ENCODE measurements around the gene PRSS57.

GRCh38 chr19:644789-645188 lies 50.5 kb downstream of the PRSS57 start:
- TF ChIP-seq CTCF (IDR thresholded peaks at IDR 0.05; ENCODE audit: control extremely low read depth in 1 of 3, insufficient read depth in 1 of 3, low read depth in 1 of 3, low read length in 3 of 3) = no peak
- no peak for TF ChIP-seq RAD21 (IDR thresholded peaks at IDR 0.05 in 1 of 2, conservative IDR thresholded peaks at IDR 0.05 in 1 of 2; ENCODE audit: low read depth in 2 of 2, low read length in 2 of 2)
- no peak for TF ChIP-seq RFX5 (IDR thresholded peaks at IDR 0.05; ENCODE audit: borderline replicate concordance, low read depth, low read length)
- no peak for TF ChIP-seq KDM5A (IDR thresholded peaks at IDR 0.05; ENCODE audit: low read length)
- no peak for TF ChIP-seq EGR1 (IDR thresholded peaks at IDR 0.05; ENCODE audit: borderline replicate concordance, low read depth, low read length)
- no peak for TF ChIP-seq SIN3A (conservative IDR thresholded peaks at IDR 0.05 in 1 of 2, IDR thresholded peaks at IDR 0.05 in 1 of 2; ENCODE audit: low read depth in 1 of 2, low read length in 2 of 2)
- TF ChIP-seq CEBPB (IDR thresholded peaks at IDR 0.05; ENCODE audit: low read depth, low read length) = no peak
- no peak for TF ChIP-seq POLR2A (IDR thresholded peaks at IDR 0.05; ENCODE audit: control extremely low read depth in 1 of 2, low read depth in 2 of 2, low read length in 2 of 2)
- TF ChIP-seq CHD7 (IDR thresholded peaks at IDR 0.05; ENCODE audit: insufficient replicate concordance, low read length) = no peak
- no peak for TF ChIP-seq EP300 (IDR thresholded peaks at IDR 0.05; ENCODE audit: borderline replicate concordance in 1 of 2, low read depth in 2 of 2, low read length in 2 of 2)

All from H1 (cell line).